Spleen (tissue), 7 donors: ENCODE measurements around the gene SOWAHA.

Experiments used
- POLR2A ChIP-seq, 3 donors: fragments of 450-650 bp; IDR thresholded peaks; one replicate each; pipeline ENCODE4 v1.5.1; 2017; ENCODE audit warnings: antibody characterized with exemption in 3 of 3, mild to moderate bottlenecking in 1 of 3
- POLR2AphosphoS5 ChIP-seq, 3 donors: sonication (generic); formaldehyde crosslinking; IDR thresholded peaks; one replicate each; pipeline ENCODE4 v1.5.1; 2017; ENCODE audit warnings: antibody characterized with exemption in 3 of 3
- TF ChIP-seq, protein P1 (sequence below), 11 experiments: fragments of 200-600 bp in 7 of 11; fragments of 450-650 bp in 4 of 11; sonication (generic) in 4 of 11; IDR thresholded peaks in 8 of 11; conservative IDR thresholded peaks in 3 of 11; 1 replicate in 7 of 11; 2 replicates in 4 of 11; pipeline versions ENCODE4 v1.4.0 to v1.8.0; 2016 to 2021; ENCODE audit warnings: antibody characterized with exemption in 11 of 11, inconsistent platforms in 4 of 11, mild to moderate bottlenecking in 1 of 11
- donor health status: DM: no; HTN: no; CAD: no; lungs with moderate emphysema.
- donor health status: DM: no; HTN: no; CAD: no.
- donor health status: DM: no; HTN: no; CAD: no.

GRCh38 chr5:132816554-132816953 is 3.5 kb downstream of the SOWAHA start:
- no peak for TF ChIP-seq POLR2A (IDR thresholded peaks at IDR 0.05)
- TF ChIP-seq POLR2AphosphoS5 (IDR thresholded peaks at IDR 0.05) = no peak
- TF ChIP-seq, protein P1, sequence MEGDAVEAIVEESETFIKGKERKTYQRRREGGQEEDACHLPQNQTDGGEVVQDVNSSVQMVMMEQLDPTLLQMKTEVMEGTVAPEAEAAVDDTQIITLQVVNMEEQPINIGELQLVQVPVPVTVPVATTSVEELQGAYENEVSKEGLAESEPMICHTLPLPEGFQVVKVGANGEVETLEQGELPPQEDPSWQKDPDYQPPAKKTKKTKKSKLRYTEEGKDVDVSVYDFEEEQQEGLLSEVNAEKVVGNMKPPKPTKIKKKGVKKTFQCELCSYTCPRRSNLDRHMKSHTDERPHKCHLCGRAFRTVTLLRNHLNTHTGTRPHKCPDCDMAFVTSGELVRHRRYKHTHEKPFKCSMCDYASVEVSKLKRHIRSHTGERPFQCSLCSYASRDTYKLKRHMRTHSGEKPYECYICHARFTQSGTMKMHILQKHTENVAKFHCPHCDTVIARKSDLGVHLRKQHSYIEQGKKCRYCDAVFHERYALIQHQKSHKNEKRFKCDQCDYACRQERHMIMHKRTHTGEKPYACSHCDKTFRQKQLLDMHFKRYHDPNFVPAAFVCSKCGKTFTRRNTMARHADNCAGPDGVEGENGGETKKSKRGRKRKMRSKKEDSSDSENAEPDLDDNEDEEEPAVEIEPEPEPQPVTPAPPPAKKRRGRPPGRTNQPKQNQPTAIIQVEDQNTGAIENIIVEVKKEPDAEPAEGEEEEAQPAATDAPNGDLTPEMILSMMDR (IDR thresholded peaks at IDR 0.05 in 8 of 11, conservative IDR thresholded peaks at IDR 0.05 in 3 of 11) = no peak
